ENCODE measurements around the gene CFAP92.

Gene CFAP92

DNA sequence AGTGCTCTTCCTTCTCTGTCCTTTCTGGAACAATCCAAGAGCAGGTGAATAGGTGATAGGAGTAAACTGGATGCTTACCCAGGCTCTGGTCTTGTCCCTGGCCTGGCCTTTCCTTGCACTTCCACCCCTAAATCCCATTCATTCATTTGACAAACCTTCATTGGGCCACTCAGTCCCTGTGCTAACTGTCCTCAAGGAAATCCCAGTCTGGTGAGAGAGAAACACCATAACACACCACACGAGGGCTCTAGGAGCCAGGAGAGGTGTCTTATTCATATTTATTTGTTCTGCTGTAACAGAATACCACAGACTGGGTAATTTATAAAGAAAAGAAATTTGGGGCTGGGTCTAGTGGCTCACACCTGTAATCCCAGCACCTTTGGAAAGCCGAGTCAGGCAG, 30.0 kb upstream of the CFAP92 start:
- no peak for DNase-seq

DNA sequence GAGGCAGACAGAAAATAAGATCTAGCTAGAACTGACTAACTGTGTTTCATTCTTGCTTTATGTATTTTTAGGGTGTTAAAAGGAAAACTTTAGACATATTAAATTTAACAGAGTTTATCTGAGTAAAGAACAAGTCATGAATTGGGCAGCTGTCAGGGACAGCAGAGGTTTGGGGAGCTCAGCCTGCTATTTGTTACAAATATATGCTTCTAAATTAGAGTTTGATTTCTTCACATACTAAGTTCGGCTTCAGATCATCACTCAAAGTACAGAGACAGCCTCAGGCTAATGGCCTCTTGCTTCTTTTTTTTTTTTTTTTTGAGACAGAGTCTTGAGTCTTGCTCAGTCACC, 29.1 kb upstream of the CFAP92 start:
- no peak for DNase-seq

DNA sequence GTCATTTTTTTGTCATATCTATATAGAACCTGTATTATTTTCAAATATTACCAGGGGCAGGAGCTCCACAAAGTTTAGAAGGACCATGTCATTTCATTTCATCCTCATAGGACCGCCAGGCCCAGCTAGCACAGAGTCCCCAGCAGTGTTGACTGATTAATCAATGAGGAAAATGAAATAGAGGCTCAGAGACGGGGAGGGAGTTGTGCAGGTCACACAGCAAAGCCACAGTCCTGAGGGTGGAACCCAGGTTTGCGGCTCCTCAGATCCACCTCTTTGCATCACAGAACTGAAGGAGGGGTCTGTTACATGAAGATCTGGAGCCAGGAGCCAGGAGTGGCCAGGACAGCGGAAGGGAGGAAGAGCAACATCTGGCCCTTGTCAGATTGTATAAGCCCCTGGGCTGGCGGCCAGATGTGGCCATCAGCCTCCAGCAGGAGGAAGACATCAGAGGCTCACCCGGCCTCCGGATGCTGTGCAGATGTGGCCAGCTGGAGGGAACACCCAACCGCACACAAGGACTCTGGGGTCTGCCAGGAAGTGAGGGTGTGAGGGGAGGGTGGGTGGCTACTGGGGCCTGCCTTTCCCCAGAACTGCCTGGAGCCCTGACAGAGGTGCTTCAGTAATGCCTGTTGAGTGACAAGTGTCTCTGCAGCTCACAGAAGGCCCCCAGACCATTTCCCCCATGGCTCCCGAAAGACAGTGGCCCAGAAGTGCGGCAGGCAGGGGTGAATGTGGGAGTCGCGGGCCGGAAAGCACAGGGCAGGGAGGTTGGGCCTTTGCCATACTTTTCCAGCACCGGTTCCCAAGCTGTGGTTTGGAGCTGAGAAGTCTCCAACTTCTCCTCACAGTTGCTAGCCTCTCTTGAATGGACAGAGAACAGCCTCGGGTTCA, 28.5 kb upstream of the CFAP92 start:
- no peak for DNase-seq

DNA sequence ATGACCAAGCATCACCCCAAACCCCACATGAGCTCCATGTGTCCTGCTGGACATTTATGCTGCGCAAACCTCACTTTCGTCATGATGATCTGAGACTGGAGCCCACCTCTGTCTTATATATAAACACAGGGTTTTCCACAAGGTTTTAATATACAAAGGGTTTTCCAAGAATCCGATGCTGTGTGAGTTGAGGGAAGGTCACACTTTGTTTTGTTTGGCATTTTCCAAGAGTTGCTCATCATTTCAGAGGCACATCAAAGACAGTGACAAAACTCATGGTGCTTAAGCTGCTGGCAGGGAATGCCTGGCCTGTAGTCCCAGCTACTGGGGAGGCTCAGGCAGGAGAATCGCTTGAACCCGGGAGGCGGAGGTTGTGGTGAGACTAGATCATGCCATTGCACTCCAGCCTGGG, 27.3 kb upstream of the CFAP92 start:
- no peak for DNase-seq

DNA sequence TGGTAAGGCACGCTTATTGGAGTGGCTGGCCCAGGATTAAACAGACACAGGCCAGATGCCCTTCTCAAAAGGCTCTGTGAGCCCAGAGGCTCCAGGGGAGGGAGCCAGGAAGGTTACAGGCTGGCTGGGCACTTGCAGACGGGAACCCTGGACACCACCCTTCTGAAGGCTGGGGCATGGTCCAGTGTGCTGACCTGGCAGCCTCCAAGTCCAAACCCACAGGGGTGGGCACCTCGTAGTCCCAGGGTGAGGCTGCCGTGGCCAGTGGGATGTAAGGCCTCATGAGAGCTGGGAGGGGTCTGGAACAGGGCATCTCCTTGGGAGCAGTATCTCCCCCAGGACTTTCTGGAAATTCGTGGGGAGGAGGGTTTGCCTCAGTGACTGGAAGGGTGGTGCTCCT, 26.8 kb upstream of the CFAP92 start:
- no peak for DNase-seq

DNA sequence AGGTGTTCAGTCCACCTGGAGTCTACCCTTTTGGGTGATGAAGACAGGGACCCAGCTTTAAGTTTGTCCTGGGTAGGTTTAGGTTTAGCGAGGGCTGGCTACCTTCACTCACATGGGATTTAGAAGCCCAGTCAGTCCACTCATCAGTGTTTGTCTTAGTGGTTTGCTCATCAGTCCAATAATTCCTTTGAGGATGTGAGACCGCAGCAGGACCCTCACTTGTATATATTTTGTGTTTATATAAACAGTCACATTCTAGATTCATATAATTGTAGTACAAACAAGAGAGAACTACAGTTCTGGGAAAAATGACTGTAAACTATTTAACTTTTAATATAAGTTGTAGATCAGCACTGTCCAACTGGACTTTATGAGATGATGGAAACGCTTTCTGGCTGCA, 25.4 kb upstream of the CFAP92 start:
- DNase-seq: no peak

DNA sequence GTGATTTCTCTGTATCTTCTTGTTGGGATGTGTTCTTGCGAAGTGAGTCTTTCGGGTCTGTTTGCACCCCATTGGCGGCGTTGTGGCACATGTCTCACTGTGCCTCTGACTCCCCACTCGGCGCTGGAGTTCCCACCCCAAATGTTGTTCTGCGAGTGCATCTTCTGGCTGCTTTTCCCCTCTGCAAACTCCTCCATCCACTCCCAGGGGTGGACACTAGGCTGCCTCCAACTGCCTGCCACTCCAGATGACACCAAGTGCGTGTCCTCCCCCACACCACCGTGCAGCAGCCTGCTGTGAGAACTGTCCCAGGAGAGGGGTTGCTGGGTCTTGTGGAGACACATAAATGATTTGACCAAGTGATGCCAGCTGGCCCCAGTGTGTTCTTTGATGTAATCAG, 24.9 kb upstream of the CFAP92 start:
- DNase-seq: no peak

DNA sequence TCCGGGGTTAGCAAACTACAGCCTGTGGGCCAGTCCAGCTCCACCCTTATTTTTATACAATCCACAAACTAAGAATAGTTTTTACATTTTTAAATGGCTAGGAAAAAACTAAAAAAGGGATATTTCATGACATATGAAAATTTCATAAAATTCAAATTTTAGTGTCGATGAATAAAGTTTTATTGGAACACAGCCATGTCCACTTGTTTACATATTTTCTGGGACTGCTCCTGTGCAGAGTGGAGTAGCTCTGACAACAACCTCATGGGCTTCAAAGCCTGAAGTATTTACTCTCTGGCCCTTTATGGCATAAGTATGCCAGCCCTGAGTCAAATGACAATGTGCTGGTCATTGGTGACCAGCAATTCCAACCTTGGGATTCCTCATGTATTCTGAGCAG, 24.4 kb upstream of the CFAP92 start:
- DNase-seq: no peak

DNA sequence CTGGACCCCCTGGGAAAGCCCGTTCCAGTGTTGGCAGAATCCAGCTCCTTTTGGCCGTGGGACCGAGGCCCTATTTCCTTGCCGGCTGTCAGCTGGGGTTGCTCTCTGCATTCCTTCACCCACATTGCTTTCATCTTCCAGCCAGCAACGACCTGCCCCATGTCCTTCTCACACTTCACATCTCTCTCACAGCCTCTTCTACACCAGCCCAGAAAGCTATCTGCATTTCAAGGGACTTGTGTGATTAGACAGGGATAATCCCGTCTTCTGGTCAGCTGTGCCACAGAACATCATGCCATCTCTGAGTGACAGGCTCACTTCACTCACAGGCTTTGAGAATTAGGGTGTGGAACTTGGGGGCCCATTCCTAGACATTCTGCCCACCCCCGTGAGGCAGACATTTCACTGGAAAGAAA, 23.6 kb upstream of the CFAP92 start:
- DNase-seq: no peak

DNA sequence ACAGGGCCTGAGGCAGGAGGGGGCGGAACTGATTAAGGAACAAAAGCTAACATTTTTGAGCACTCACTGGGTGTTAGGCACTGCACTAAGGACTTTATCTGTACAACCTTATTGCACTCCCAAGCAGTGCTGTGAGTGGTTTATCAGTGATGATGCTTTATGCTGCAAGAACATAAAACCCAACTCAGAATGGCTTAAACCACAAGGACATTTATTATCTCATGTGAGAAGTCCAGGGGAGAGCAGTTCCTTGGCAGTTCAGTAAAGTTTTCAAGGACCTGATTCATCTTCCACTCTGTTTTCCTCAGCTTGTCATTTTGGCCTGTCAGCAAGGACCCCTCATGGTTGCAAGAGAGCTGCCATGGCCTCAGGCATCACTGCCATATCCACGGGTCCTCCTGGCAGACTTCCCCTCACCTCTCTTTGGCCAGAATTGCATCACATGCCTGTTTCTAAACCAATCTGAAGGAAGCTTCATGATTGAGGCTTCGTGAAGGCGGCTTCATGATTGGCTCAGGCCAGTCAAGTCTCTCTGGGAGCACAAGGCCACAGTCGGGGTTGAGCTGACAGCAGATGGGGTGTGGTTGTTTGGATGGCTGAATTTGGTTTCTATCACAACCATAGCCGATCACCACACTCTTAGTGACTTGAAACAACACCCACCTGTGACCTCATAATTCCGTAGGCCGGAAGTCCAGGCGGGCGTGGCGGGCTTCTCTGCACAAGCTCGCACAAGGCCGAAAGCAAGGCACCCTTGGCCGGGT, 23.0 kb upstream of the CFAP92 start:
- no peak for DNase-seq

DNA sequence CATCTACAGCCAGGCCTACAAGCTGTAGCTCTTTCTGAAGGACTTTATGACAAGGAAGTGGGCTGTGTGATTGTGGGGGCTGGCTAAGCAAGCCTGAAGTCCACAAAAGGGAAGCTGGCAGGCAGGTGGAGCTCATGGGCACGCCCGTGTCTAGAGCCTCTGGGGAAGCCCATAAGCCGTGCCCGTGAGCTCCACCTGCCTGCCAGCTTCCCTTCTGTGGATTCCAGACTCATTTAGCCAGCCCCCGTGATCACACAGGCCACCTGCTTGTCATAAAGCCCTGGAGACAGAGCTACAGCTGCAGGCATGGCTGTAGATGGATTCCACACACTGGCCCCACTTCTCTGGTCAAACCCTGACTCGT, 22.5 kb upstream of the CFAP92 start:
- peak; percentile 29 for DNase-seq

DNA sequence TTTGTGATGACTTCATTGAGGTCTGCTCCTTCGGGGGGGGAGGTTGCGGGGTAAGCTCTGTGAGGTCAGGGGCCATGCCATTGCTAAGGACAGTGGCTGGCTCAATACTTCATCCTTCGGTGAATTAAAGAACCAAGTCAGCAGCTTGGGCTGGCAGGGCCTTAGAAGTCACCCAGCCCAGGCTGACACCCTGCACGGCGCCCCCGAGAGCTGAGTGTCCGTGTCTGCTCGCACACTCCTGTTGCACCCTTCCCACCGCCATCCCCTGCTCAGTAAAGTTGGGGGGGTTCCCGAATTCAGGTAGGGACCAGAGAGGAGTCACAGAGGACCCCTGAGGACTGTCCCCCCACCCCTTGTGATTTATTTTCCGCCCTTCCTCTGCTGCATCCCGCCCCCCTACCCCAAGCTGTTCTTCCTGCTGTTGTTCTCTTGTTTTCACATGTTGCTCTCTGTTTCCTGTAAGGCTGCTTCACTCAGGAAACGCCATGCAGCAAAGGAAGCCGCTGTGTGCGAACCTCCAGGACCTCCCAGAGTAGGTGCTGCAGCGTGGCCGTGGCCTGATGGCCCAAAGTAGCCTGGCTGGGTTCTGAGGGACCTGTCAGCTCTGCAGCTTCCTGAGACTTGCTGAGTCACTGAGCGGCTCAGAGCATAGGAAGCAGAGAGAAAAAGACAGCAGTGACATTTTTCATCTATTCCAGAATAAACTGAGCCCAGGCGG, 21.7 kb upstream of the CFAP92 start:
- no peak for DNase-seq

DNA sequence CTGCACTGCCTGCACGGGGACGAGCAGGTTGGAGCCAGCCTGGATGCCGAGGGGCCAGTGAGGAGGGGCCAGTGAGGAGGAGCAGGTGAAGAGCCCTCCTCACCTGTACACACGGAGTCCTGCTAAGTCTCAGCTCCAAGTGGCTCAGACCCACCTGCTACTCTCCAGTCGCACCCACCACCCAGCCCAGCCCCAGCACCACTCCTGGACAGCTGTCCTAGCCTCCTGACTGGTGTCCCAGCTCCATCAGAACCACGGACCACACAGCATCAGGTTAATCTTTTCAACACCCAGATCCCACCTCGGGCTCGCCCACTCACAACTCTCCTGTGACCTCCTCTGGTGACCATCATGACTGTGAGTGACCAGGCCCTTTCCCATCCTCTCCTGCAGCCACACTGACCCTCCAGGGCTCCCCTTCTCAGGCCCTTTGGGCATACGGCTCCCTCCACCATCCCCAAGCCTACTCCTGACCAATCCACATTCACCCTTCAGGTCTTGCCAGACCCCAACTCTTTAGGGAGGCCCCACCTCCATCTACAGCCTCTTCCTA, 21.0 kb upstream of the CFAP92 start:
- no peak for DNase-seq

DNA sequence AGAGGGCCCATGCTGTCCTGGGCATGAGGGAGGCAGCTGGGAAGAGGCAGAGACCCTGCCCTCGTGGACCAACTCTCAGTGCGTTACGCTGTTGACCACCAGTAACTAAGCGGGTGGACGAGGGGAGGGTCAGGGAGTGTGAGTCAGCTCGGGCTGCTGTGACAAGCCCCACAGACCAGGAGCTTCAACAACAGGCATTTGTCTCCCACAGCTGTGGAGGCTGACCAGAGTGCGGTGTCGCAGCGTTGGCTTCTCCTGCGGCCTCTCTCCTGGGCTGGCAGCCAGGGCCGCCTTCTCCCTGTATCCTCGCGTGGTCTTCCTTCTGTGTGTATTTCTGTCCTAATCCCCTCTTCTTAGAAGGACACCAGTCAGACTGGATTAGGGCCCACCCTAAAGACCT, 20.3 kb upstream of the CFAP92 start:
- no peak for DNase-seq

DNA sequence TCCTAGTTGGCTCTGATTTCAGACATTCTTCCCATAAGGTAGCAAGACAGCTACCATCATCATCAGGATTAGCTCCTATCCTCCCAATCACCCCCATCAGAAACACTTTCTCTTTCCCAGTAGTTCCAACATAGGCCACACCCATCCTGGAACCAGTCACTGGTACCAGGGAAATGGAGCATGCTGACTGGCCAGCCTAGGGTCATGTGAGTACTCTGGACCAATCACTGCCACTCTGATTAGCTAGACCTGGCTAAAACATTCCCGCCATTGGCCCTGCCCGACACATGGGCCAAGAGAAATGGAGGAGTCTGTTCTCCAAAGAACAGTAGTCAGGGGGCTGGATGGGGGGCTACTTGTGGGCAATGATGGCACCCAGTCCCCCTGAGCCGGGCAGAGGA, 19.6 kb upstream of the CFAP92 start:
- no peak for DNase-seq

DNA sequence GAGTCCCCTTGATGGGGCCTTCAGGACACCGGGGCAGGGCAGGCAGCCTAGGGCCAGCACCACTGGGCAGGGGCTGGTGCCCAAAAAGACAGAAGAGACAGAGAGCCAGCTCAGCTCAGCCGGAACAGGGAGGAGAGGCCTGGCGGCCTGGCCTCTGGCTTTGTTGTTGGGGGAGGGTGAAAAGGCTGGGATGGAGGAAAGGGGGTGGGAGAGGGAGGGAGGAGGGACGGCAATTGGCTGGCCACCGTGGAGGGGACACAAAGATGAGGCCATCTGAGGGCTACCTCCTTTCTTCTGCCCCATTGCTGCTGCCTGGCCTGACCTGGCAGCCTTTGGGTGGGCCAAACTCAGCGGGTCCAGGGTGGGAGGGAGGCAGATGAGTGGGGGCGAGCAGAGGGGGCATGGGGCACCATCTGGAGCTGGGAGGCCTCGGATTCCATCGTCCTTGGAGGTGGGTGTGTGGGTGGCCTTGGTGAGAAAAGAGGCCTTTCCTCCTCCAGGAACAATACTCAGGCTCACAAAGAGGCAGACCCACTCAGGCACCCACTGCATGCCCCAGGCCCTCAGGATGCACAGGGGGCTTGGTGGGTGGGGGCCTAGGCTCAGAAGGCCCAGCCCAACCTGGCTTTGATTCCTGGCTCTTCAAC, 16.6 kb upstream of the CFAP92 start:
- no peak for DNase-seq

DNA sequence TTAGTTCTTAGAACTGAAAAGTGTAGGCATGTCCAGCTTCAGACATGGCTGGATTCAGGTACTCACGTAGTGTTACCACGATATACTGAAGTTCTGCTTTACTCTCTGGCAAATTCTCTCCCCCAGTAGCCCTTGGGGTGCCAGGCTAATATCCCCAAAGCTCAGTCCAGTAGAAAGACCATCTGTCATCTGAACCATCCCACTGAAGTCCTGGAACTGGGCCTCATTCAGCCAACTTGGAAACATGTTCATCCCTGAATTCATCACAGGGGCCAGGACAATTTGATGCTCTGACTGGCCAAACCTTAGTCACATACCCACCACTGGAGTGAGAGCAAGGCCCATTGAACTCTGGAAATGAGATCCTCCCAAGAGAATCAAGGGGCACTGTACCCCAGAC, 15.4 kb upstream of the CFAP92 start:
- DNase-seq: no peak

DNA sequence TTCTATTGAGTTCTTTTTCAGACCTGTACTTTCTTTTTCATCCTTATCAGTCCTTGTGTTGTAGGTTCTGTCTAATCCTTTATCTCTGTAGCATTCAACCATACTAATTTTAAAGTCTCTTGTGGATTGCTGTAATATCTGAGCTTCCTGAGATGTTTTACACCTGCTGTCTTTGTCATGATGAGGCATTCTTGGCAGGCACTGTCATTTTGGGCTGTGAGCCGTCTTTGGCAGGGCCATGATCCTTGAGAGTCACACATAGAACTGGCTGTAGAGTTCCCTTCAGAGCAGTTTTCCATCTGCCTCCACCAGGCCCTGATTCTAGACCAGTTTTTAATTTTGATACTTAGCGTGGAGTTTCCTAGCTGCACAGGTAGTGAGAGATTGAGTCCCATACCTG, 13.9 kb upstream of the CFAP92 start:
- no peak for DNase-seq

DNA sequence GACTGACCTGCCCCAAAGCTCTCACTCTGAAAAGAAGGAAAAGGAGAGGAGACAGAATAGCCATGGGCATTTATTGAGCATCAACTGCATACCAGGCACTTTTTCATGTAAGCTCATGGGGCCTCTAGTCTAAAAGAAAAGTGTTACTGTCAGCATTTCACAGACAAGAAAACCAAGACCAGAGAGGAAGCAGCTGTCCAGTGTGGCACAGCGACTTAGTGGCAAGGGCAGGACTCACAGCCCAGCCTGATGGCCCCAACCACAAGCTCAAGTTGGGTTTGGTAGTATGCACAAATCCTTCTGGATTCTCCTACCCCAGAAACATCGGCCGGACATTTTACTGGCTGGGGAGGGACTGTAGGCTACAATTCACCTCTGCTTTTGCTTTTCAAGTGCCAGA, 13.0 kb upstream of the CFAP92 start:
- DNase-seq: no peak

DNA sequence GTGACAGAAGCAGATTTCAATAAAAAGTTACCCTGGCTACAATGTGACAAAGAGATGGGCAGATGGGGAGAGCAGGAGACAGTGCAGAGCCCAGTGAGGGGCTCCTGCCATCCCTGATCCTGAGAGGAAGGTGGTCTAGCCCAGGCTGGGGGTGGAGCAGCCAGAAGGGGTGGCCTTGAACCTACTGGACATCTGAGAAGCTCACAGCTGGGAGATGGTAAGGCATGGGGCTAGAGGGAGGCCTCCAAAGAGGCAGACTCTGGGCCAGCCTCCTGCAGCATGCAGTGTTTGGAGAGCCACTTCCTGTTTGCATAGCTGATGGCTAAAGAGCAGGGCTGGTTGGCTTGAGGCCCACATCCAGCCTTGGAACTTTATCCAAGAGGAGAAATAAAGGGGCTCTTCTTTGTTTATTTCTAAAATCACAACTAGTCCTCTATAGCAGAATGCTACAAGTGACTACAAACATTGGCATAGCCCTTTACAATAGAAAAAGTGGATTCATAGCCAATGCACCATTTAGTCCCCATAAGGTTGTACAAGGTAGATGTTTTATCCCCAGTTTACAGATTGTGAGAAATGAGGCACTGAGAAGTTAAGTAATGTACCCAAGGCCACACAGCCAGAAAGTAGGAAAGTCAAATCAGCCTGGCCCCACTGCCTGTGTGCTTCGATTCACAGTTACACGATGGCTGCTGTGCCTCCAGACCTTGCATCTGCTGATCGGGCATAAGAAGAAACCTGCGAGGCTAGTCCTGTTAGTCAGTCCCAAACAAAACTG, 11.8 kb upstream of the CFAP92 start:
- DNase-seq: no peak

DNA sequence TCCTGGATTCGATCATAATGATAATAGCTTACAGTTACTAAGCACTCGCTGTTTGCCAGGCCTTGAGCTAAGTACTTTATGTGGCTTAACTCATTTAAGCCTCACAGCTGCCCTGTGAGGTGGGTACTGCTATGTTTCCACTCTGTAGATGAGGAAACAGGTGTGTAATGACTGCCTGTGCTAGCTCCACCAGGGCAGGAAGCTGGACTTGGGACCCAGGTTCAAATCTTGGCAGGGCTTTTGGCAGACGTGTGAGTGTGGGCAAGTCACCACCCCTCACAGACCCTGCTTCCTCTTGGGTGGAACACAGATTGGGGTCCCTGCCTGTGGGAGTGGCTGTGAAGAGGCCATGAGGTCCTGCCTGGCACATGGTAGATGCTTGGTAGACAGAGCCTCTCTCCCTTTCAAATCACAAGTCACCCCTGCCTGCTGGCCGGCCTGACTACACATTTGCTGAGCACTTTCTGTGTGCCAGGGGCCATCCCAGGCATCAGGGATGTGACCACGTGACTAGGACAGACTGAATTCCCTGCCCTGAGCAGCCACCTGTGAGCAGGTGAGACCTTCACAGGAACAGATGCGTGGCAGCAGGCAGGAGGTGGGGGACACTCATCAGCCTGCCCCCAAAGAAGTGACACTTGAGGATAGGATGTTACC, 10.9 kb upstream of the CFAP92 start:
- no peak for DNase-seq

Measured in activated T-cell treated with anti-CD3 and anti-CD28 coated beads for 4 hours (primary cell).